Retinal pigment epithelial cell (primary cell): ENCODE measurements around the gene PIGZ.
A peak's percentile ranks its signal among the peaks of the same experiment; 100 is the strongest.

Experiments used
- DNase-seq: peaks from one replicate; pipeline ENCODE4 v3.0.0-alpha.2; 2010; ENCODE audit warnings: low read depth
- H3K4me3 ChIP-seq: 2 replicates; pipeline ENCODE4 v1.5.1; 2011; ENCODE audit warnings: mild to moderate bottlenecking, low read length, control low read depth, moderate library complexity
- TF ChIP-seq, protein P1 (sequence below): conservative IDR thresholded peaks from 2 replicates; pipeline ENCODE4 v1.5.1; 2011; ENCODE audit warnings: low read depth, low read length, control low read depth, inconsistent platforms

The PIGZ gene, protein sequence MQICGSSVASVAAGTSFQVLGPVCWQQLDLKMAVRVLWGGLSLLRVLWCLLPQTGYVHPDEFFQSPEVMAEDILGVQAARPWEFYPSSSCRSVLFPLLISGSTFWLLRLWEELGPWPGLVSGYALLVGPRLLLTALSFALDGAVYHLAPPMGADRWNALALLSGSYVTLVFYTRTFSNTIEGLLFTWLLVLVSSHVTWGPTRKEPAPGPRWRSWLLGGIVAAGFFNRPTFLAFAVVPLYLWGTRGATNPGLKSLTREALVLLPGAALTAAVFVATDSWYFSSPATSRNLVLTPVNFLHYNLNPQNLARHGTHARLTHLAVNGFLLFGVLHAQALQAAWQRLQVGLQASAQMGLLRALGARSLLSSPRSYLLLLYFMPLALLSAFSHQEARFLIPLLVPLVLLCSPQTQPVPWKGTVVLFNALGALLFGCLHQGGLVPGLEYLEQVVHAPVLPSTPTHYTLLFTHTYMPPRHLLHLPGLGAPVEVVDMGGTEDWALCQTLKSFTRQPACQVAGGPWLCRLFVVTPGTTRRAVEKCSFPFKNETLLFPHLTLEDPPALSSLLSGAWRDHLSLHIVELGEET

DNA sequence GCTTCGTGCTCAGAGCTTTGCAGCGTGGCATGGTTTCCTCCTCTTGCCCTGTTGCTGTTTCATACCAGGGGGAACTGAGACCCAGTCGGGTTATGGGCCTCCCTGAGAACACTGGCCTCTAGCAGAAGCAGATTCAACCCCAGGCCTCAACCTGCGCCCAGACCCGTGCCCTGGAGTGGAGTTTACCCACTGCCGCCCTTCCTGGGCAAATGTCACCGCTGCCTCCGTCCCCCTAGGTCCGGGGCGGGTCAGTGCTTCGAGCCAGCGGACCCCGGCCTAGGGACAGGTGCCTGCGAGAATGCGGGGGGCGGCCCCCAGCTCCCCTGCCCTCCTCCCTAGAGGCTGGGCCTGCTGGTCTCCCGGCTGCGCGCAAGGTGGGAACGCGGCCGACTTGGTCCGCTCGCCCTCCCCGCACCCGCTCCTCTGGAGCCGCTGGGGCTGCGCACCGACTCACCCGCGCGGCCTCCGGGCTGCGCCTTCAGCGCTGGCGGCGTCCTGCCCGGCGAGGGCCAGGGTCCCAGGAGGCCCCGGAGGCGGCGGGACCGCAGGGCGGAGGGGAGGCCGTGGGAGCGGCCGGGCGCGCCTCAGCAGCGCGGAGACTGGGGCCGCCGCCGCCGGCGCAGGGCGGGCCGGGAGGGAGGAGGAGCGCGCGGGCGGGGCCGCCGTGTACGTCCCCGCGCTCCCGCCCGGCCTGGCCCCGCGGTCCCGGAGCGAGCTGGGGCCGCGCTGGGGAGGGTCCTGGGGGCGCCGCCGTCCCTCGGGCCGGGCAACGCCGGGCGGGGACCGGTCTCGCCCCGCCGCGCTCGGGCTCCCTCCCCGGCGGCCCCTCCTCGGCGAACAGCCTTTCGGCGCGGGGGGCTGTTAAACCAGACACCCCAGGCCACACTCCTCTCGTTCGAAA, at the start of gene PIGZ:
PIGZ (minus strand) TSS at position 601 of the 901 bp plus-strand sequence. CDS start 16,802 bp downstream, outside the sequence.
- no peak for DNase-seq
- TF ChIP-seq, protein P1, sequence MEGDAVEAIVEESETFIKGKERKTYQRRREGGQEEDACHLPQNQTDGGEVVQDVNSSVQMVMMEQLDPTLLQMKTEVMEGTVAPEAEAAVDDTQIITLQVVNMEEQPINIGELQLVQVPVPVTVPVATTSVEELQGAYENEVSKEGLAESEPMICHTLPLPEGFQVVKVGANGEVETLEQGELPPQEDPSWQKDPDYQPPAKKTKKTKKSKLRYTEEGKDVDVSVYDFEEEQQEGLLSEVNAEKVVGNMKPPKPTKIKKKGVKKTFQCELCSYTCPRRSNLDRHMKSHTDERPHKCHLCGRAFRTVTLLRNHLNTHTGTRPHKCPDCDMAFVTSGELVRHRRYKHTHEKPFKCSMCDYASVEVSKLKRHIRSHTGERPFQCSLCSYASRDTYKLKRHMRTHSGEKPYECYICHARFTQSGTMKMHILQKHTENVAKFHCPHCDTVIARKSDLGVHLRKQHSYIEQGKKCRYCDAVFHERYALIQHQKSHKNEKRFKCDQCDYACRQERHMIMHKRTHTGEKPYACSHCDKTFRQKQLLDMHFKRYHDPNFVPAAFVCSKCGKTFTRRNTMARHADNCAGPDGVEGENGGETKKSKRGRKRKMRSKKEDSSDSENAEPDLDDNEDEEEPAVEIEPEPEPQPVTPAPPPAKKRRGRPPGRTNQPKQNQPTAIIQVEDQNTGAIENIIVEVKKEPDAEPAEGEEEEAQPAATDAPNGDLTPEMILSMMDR = no peak

DNA sequence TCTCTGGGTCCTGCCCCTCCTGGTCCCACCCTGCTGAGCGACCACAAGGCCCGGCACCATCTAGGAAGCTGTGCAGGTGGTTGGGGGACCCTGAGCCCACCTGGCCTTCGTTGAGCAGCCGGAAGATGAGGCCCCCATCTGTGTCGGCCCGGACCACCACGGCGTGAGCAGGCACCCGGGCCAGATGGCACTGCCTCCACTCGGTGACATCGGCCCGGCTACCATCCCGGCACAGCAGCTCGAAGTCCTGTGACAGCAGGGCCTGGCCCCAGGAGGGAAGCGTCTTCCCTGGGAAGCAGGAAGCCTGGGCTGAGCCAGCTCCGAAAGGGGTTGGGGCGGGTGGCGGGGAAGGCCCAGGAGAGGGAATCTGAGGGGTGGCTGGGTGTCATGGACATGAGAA, 48.4 kb upstream of the PIGZ start:
- TF ChIP-seq, protein P1 = no peak
- DNase-seq = no peak
- no peak overlapping the region for H3K4me3 ChIP-seq

More for the DNA sequence above, at the start of gene PIGZ:
- H3K4me3 ChIP-seq = peak within 1 kb of the TSS; percentile 40

DNA sequence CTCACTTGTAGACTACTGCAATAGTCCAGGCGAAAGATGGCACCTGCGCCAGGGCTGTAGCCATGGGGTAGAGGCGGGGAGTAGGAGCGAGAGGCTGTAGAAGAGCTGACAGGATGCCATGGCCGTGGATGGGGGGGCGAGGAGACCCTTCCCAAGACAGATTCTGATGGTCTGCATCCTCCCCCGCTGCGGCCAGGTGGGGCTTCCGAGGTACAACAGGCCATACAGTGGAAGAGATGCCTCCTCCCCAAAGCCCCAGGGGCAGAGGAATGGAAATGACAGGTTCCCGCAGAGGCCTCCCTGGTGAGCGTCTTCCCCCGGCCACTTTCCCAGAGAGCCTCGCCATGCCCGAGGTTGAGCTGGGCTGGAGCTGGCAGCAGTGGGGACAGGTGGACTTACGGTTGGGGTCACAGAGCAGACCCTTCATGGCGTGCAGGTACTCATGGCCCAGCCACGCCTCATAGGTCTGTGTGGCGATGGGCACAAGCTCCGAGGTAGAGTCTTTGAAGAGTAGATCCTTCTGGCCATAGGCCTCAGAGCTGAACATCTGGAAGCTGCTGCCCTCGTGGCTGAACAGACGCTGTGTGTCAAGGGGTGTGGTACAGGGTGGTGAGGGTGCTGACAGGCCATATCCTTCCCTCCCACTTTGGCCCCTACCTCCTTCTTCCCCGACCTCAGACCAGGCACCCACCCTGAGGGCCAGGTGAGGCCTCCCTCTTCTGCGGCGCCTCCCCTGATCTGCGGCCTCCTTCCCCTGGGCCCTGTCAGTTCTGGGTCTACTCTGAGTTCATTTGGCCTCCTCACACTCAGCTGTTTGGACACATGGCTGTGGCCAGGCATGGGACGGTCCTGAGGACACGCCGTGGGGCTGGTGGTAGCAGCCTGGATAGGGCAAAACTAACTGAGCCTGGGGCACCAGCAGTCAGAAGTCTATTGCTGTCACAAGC, 47.4 kb upstream of the PIGZ start:
- TF ChIP-seq, protein P1 = no peak

DNA sequence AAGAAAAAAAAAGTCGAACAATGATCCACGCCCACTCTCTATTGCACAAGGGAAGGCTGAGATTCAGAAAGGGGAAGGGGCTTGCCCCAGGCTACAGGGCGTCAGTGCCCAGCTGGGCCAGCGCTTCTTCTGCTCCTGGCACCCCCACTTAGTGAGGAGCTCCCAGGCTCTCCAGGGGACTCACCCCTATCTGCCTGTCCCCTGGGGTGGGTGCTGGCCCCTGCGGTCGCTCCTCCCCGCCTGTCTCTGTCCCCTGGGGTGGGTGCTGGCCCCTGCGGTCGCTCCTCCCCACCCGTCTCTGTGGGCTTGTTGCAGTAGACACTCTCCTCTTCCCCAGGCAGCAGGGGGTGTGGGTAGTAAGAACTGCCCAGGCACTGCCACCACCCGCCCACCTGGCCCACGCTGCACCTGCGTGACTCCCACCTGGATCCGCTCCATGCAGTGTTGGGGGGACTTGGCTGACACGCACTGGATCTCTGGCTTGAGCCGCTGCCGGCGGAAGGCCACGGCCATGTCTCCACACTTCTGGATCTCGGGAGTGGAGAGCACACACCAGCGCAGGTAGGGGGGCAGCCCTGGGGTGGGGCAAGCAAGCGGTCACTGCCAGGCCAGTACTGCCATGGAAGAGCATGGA, 46.4 kb upstream of the PIGZ start:
- H3K4me3 ChIP-seq = no peak overlapping the region
- no peak for DNase-seq
- TF ChIP-seq, protein P1 = no peak

More for the DNA sequence above, 47.4 kb upstream of the PIGZ start:
- H3K4me3 ChIP-seq = no peak overlapping the region
- DNase-seq = no peak

DNA sequence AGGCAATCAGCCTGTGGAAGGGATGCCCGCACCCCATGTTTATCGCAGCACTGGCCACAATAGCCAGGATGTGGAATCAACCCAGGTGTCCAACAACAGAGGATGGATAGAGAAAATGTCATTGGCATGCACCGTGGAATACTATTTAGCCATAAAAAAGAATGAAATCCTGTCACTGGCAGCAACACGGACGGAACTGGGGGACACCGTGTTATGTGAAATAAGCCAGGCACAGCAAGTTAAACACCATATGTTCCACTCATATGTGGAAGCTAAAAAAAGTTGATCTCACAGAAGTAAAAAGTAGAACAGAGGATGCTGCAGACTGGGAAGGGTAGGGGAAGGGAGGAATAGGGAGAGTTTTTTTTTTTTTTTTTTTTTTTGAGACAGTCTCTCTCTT, 45.4 kb upstream of the PIGZ start:
- TF ChIP-seq, protein P1 = no peak
- no peak for DNase-seq
- H3K4me3 ChIP-seq = no peak overlapping the region

DNA sequence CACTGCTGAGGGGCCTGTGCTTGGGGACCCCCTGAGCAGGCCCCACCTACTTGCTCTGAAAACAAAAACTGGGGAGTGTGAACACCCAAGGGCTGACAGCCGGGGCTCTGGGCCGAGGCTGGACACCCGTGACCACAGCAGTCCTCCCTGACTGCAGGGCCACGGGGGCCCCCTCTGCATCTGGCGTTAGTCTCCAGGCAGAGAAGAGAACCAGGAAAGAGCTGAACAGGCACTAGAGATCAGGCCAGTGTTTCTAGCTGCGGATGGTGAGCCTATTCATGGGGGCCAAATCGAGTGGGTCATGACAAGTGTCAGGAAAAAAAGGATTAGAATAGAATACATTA, 43.9 kb upstream of the PIGZ start:
- no peak overlapping the region for H3K4me3 ChIP-seq
- TF ChIP-seq, protein P1 = no peak
- DNase-seq = no peak
